ENCODE results near the gene ADGRV1.
"Not testable (repeated sequence)": the region's sequence is repeated elsewhere in the genome, so short reads cannot be mapped to it uniquely, and the experiment has no call there.

Gene ADGRV1

GRCh38 chr5:90917928-90918668 lies 359.5 kb downstream of the ADGRV1 start:
- no peak for DNase-seq

DNA sequence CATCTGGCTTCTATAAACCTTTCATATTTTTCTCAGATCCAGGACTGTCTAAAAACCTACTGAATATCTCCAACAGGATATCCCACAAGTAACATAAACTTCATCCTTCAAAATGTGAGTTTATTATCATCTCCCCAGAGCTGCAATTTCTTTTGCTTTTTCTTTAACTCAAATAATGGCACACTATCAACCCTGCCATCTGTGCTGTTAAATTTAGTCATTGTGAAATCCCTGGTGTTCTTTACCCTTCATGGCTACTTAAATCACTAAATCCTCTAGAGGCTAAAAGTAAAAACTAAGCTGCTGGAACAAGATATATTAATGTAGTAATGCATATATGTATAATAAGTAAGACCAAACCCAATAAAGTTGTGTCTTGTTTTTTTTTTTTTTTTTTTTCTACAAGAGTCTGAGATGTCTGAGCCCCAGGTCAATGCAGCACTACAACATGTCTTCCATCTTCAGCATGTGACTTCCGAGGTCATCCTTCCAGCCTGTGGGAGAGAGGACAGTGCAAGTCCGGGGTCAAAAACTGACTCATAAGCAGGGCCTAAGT lies 362.9 kb downstream of the ADGRV1 start:
- no peak for DNase-seq

DNA sequence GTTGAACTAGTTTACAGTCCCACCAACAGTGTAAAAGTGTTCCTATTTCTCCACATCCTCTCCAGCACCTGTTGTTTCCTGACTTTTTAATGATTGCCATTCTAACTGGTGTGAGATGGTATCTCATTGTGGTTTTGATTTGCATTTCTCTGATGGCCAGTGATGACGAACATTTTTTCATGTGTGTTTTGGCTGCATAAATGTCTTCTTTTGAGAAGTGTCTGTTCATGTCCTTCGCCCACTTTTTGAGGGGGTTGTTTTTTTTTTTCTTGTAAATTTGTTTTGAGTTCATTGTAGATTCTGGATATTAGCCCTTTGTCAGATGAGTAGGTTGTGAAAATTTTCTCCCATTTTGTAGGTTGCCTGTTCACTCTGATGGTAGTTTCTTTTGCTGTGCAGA lies 365.6 kb downstream of the ADGRV1 start:
- DNase-seq: not testable (repeated sequence)

DNA sequence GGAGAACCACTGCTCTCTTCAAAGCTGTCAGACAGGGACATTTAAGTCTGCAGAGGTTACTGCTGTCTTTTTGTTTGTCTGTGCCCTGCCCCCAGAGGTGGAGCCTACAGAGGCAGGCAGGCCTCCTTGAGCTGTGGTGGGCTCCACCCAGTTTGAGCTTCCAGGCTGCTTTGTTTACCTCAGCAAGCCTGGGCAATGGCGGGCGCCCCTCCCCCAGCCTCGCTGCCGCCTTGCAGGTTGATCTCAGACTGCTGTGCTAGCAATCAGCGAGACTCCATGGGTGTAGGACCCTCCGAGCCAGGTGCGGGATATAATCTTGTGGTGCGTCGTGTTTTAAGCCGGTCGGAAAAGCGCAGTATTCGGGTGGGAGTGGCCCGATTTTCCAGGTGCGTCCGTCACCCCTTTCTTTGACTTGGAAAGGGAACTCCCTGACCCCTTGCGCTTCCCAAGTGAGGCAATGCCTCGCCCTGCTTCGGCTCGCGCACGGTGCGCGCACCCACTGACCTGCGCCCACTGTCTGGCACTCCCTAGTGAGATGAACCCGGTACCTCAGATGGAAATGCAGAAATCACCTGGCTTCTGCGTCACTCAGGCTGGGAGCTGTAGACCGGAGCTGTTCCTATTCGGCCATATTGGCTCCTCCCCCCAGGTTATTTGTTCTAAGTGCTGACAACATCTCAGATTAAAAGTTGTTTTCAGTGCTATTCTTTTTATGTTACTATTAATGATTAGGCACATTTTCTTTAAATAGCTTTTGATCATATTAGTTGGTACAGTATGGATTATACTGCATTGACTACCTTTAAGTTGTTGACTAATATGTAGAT lies 370.6 kb downstream of the ADGRV1 start:
- DNase-seq: peak; percentile 18

- DNase-seq: no peak
These were observed 371.5 kb downstream of the ADGRV1 start for GRCh38 chr5:90930062-90930461.

DNA sequence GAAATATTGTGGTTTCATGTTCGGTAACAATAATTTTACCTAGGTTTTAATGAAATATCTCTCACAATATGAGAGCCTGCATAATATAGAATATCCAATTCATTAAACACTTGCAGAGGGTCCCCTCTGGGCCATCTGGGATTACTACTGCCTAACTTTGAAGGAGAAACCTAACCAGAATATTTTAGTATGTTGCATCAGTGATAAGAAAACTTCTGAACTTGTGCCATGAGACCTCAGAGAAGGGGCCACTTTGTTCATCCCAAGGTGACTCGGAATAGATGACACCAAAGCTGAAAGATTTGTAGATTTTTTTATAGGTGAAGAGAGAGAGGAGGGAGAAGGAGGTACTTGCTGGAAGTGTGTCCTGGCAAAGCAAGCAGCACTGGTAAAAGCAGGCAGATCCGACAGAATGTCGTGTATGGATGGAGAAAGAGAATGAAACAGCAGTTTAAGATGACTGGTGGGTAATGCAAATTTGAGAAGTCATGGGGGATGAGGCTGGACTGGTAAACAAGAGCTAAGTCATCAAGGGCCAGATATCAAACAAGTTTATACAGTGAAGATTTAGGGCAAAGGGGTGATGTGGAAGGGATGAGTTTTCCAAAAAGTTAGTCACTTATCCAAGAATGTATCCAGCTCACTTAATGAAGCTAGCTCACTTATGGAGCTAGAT lies 372.3 kb downstream of the ADGRV1 start:
- DNase-seq: no peak

- peak; percentile 12 for DNase-seq
These were observed 373.6 kb downstream of the ADGRV1 start for GRCh38 chr5:90932052-90932699.

DNA sequence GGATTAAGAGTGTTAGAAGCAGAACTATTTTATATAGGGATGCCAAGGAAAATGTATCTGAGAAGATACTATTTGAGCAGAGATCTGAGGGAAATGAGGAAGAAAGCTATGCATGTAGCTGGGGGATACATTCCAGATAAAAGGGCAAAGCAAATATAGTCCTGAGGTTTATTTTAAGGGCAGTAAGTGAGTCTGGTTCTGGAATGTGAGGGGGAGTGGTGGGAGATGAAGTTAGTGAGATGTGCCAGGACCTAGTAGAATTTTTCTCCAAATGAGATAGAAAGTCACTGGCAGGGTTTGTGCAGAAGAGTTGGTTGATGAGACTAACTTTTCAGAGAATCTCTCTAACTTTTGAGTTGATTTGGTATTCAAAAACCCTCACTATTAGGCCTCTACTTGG lies 374.7 kb downstream of the ADGRV1 start:
- no peak for DNase-seq

DNA sequence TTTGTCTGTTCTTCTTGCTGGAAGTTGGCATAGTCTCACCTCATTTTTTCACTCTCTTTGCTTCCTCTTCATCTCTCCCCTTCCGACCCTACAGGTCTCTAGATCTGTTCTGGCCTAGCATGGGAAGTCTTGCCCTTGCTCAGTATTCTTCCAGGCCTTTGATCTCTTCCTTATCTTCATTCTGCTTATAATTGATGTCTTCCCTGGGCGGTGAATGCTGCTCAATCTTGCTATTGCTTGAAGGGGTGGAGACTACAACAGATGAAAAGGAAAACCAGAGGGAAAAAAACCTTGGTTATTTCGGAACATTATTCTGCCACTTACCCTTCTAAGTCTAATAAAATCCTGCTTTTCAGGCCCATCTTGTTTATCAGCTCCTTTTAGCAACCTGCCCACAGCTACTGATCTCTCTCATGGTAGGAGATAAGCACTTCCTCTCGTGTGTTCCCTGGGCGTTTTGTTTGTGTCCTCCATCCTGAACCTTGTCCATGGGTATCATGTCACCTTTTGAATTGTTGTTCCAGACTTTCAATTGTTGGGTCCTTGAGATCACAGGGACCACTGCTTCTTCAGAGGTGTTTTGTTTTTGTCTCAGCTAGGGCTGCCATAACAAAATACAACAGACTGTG lies 375.6 kb downstream of the ADGRV1 start:
- no peak for DNase-seq

DNA sequence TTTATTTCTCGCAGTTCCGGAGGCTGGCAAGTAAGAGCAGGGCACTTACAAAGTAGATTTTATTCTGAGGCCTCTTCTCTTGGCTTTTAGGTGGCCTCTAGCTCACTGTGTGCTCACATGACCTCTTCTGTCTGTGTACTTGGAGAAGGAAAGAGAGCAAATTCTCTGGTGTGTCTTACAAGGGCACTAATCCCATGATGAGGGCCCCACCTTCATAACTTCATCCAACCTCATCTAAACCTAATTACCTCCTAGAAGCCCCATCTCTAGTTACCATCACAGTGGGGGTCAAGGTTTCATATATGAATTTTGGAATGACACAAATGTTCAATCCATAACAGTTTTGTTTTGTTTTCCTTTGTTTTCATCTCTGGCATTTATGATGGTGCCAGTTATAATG lies 376.1 kb downstream of the ADGRV1 start:
- no peak for DNase-seq

- no peak for DNase-seq
These were observed 380.6 kb downstream of the ADGRV1 start for GRCh38 chr5:90939211-90939610.

DNA sequence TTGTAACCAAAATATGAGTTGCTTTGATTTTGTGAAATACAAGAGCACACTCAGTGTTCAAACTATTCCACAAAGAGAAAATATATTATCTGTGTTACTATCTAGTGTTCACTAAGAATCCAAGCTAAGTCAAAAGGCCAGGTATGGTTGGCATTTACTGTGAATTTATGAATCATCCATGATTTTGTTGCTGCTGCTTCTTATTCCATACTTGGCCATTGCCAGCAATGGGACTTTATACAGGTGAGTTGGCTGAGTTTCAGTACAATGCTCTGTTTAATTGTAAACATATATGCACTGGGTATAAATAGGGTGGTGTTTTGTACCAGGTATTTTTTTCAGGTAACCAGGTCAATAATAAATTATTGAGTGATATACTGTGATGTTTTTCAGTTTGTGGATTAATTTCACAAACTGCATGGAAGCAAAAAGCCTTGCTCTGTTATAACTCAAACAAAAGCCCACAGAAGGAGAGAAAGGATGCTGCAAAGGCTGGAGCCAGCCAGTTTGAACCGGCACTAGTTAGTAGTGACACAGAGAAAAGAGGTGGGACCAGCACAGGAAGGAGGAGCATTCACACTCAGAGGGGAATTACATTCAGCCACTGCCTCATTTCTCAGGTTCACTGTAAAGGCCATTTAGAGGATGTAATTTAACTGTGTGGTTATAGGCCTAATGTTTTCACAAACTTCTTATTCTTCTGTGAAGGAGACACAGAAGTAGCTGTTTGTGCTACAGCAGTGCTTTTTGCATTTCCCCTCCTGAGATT lies 381.8 kb downstream of the ADGRV1 start:
- DNase-seq: peak; percentile 48

- peak; percentile 1 for DNase-seq
These were observed 382.6 kb downstream of the ADGRV1 start for GRCh38 chr5:90941002-90941720.

DNA sequence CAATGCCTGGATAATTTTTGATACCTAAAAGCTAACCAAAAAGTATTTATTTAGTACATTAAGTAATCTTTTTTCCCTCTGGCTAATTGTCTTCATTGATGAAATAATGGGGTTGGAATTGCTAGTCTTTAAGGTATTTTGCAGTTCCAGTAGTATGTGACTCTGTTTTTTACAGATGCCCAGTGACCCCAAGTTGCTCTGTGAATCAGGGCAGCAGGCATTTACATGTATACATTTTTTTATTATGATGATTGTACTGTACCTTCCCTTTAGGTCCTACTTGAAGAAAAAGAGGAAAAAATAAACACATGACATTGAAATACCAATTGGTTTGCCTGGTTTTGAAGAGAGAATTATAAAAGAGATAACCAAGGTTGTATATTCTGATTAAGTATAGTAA lies 385.5 kb downstream of the ADGRV1 start:
- no peak for DNase-seq

DNA sequence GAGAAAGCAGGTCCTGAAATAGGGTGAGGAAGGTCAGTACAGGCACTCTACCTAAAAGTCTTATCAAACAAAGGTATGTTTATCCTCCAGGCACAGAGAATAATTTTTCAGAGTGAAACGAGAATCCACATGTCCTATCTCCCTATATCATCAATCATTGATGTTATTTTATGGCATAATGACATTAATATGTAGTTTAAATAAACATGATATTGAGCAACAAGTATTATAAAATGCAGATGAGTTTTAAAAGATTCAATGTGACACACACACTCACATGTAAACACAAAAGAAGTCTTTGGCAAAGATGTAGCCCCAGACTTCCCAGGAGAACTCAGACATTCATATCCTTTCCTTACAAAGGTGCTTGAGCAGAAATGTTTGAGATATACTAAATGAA lies 389.1 kb downstream of the ADGRV1 start:
- DNase-seq: no peak

DNA sequence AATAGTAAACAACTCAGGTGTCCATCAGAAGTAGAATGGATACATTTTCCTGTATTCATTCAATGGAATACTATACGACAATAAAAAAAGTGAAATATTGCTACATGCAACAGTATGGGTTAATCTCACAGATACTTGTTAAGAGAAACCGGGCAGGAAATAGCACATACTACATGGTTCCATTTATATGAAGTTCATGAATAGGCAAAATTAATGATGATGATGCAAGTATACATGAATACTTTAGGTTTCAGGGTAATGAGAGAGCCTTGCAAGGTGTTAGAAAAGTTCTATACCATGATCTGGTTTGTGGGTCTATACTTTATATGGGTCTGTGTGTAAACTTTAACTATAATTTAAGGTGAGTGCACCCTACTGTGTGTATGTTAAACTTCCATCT lies 390.4 kb downstream of the ADGRV1 start:
- no peak for DNase-seq

GRCh38 chr5:90949469-90950358 lies 391.1 kb downstream of the ADGRV1 start:
- no peak for DNase-seq

- DNase-seq: no peak
These were observed 396.5 kb downstream of the ADGRV1 start for GRCh38 chr5:90955001-90955635.

GRCh38 chr5:90956511-90957097 lies 398.0 kb downstream of the ADGRV1 start:
- no peak for DNase-seq
